ENCODE measurements around the gene GNB5.

GNB5 gene

GRCh38 chr15:52134502-52135144 lies 56.6 kb downstream of the GNB5 start:
- no peaks in the 10 kb centered on the region for H3K9me3 ChIP-seq (ENCODE audit: control insufficient read depth in 5 of 5, low read length in 5 of 5)
- H3K27ac ChIP-seq (ENCODE audit: low read depth, low read length) = no peak overlapping the region
- H3K9ac ChIP-seq (ENCODE audit: low read length in 5 of 5) = no peak overlapping the region
- H3K4me3 ChIP-seq (ENCODE audit: low read depth in 1 of 5, low read length in 5 of 5) = no peak overlapping the region
- peaks cover 2 to 34% (median 25%) of the 10 kb centered on the region in 5 donors for H3K4me1 ChIP-seq (ENCODE audit: control insufficient read depth in 5 of 5, insufficient read depth in 5 of 5, low read length in 5 of 5)
- no peaks in the 10 kb centered on the region for H3K27me3 ChIP-seq (ENCODE audit: control insufficient read depth in 5 of 5, insufficient read depth in 4 of 5, low read length in 5 of 5)
- peaks cover 0 to 5% (median 0%) of the 10 kb centered on the region in 5 donors for H3K36me3 ChIP-seq (ENCODE audit: control insufficient read depth in 5 of 5, insufficient read depth in 5 of 5, low read length in 5 of 5)

GRCh38 chr15:52133510-52134220 lies 57.5 kb downstream of the GNB5 start:
- Histone ChIP-seq H3K4me1 (ENCODE audit: control insufficient read depth in 5 of 5, insufficient read depth in 5 of 5, low read length in 5 of 5) (peaks cover 2 to 30% (median 21%) of the 10 kb centered on the region in 5 donors), H3K4me3 (ENCODE audit: low read depth in 1 of 5, low read length in 5 of 5) (no peak overlapping the region), H3K27ac (ENCODE audit: low read depth, low read length) (no peak overlapping the region), H3K36me3 (ENCODE audit: control insufficient read depth in 5 of 5, insufficient read depth in 5 of 5, low read length in 5 of 5) (peaks cover 0 to 5% (median 0%) of the 10 kb centered on the region in 5 donors), H3K9me3 (ENCODE audit: control insufficient read depth in 5 of 5, low read length in 5 of 5) (no peaks in the 10 kb centered on the region), H3K27me3 (ENCODE audit: control insufficient read depth in 5 of 5, insufficient read depth in 4 of 5, low read length in 5 of 5) (no peaks in the 10 kb centered on the region), H3K9ac (ENCODE audit: low read length in 5 of 5) (no peak overlapping the region)

GRCh38 chr15:52132066-52132465 lies 59.1 kb downstream of the GNB5 start:
- no peak overlapping the region for H3K4me3 ChIP-seq (ENCODE audit: low read depth in 1 of 5, low read length in 5 of 5)
- H3K36me3 ChIP-seq (ENCODE audit: control insufficient read depth in 5 of 5, insufficient read depth in 5 of 5, low read length in 5 of 5) = peaks cover 0 to 5% (median 0%) of the 10 kb centered on the region in 5 donors
- H3K27me3 ChIP-seq (ENCODE audit: control insufficient read depth in 5 of 5, insufficient read depth in 4 of 5, low read length in 5 of 5) = no peaks in the 10 kb centered on the region
- H3K27ac ChIP-seq (ENCODE audit: low read depth, low read length) = no peak overlapping the region
- no peak overlapping the region for H3K9ac ChIP-seq (ENCODE audit: low read length in 5 of 5)
- H3K9me3 ChIP-seq (ENCODE audit: control insufficient read depth in 5 of 5, low read length in 5 of 5) = no peaks in the 10 kb centered on the region
- peaks cover 2 to 22% (median 12%) of the 10 kb centered on the region in 5 donors for H3K4me1 ChIP-seq (ENCODE audit: control insufficient read depth in 5 of 5, insufficient read depth in 5 of 5, low read length in 5 of 5)

GRCh38 chr15:52128568-52128967 lies 62.6 kb downstream of the GNB5 start:
- H3K27ac ChIP-seq (ENCODE audit: low read depth, low read length) = no peak overlapping the region
- H3K36me3 ChIP-seq (ENCODE audit: control insufficient read depth in 5 of 5, insufficient read depth in 5 of 5, low read length in 5 of 5) = peaks cover 0 to 10% (median 0%) of the 10 kb centered on the region in 5 donors
- H3K4me3 ChIP-seq (ENCODE audit: low read depth in 1 of 5, low read length in 5 of 5) = no peak overlapping the region
- no peaks in the 10 kb centered on the region for H3K9me3 ChIP-seq (ENCODE audit: control insufficient read depth in 5 of 5, low read length in 5 of 5)
- no peak overlapping the region for H3K9ac ChIP-seq (ENCODE audit: low read length in 5 of 5)
- H3K4me1 ChIP-seq (ENCODE audit: control insufficient read depth in 5 of 5, insufficient read depth in 5 of 5, low read length in 5 of 5) = no peaks in the 10 kb centered on the region
- no peaks in the 10 kb centered on the region for H3K27me3 ChIP-seq (ENCODE audit: control insufficient read depth in 5 of 5, insufficient read depth in 4 of 5, low read length in 5 of 5)

- H3K4me3 ChIP-seq (ENCODE audit: low read depth in 1 of 5, low read length in 5 of 5) = no peak overlapping the region
- no peak overlapping the region for H3K9ac ChIP-seq (ENCODE audit: low read length in 5 of 5)
- peaks cover 0 to 10% (median 0%) of the 10 kb centered on the region in 5 donors for H3K36me3 ChIP-seq (ENCODE audit: control insufficient read depth in 5 of 5, insufficient read depth in 5 of 5, low read length in 5 of 5)
- H3K27ac ChIP-seq (ENCODE audit: low read depth, low read length) = no peak overlapping the region
- no peaks in the 10 kb centered on the region for H3K27me3 ChIP-seq (ENCODE audit: control insufficient read depth in 5 of 5, insufficient read depth in 4 of 5, low read length in 5 of 5)
- no peaks in the 10 kb centered on the region for H3K9me3 ChIP-seq (ENCODE audit: control insufficient read depth in 5 of 5, low read length in 5 of 5)
- peaks cover 0 to 3% (median 0%) of the 10 kb centered on the region in 5 donors for H3K4me1 ChIP-seq (ENCODE audit: control insufficient read depth in 5 of 5, insufficient read depth in 5 of 5, low read length in 5 of 5)
Observed at GRCh38 chr15:52124270-52124880, 66.8 kb downstream of the GNB5 start.

GRCh38 chr15:52121896-52122295 lies 69.3 kb downstream of the GNB5 start:
- Histone ChIP-seq H3K27ac (ENCODE audit: low read depth, low read length) (no peak overlapping the region), H3K9ac (ENCODE audit: low read length in 5 of 5) (no peak overlapping the region), H3K27me3 (ENCODE audit: control insufficient read depth in 5 of 5, insufficient read depth in 4 of 5, low read length in 5 of 5) (no peaks in the 10 kb centered on the region), H3K4me3 (ENCODE audit: low read depth in 1 of 5, low read length in 5 of 5) (no peak overlapping the region), H3K9me3 (ENCODE audit: control insufficient read depth in 5 of 5, low read length in 5 of 5) (no peaks in the 10 kb centered on the region), H3K36me3 (ENCODE audit: control insufficient read depth in 5 of 5, insufficient read depth in 5 of 5, low read length in 5 of 5) (peaks cover 0 to 10% (median 0%) of the 10 kb centered on the region in 5 donors), H3K4me1 (ENCODE audit: control insufficient read depth in 5 of 5, insufficient read depth in 5 of 5, low read length in 5 of 5) (peaks cover 3 to 12% (median 11%) of the 10 kb centered on the region in 5 donors)

GRCh38 chr15:52121006-52121405 lies 70.2 kb downstream of the GNB5 start:
- Histone ChIP-seq H3K27me3 (ENCODE audit: control insufficient read depth in 5 of 5, insufficient read depth in 4 of 5, low read length in 5 of 5) (no peaks in the 10 kb centered on the region), H3K36me3 (ENCODE audit: control insufficient read depth in 5 of 5, insufficient read depth in 5 of 5, low read length in 5 of 5) (peaks cover 0 to 10% (median 0%) of the 10 kb centered on the region in 5 donors), H3K27ac (ENCODE audit: low read depth, low read length) (no peak overlapping the region), H3K9me3 (ENCODE audit: control insufficient read depth in 5 of 5, low read length in 5 of 5) (no peaks in the 10 kb centered on the region), H3K9ac (ENCODE audit: low read length in 5 of 5) (no peak overlapping the region), H3K4me3 (ENCODE audit: low read depth in 1 of 5, low read length in 5 of 5) (no peak overlapping the region), H3K4me1 (ENCODE audit: control insufficient read depth in 5 of 5, insufficient read depth in 5 of 5, low read length in 5 of 5) (peaks cover 3 to 18% (median 16%) of the 10 kb centered on the region in 5 donors)

GRCh38 chr15:52120488-52120887 lies 70.7 kb downstream of the GNB5 start:
- no peaks in the 10 kb centered on the region for H3K9me3 ChIP-seq (ENCODE audit: control insufficient read depth in 5 of 5, low read length in 5 of 5)
- no peaks in the 10 kb centered on the region for H3K27me3 ChIP-seq (ENCODE audit: control insufficient read depth in 5 of 5, insufficient read depth in 4 of 5, low read length in 5 of 5)
- H3K36me3 ChIP-seq (ENCODE audit: control insufficient read depth in 5 of 5, insufficient read depth in 5 of 5, low read length in 5 of 5) = peaks cover 0 to 6% (median 0%) of the 10 kb centered on the region in 5 donors
- H3K4me1 ChIP-seq (ENCODE audit: control insufficient read depth in 5 of 5, insufficient read depth in 5 of 5, low read length in 5 of 5) = peaks cover 3 to 23% (median 16%) of the 10 kb centered on the region in 5 donors
- no peak overlapping the region for H3K4me3 ChIP-seq (ENCODE audit: low read depth in 1 of 5, low read length in 5 of 5)
- H3K27ac ChIP-seq (ENCODE audit: low read depth, low read length) = no peak overlapping the region
- H3K9ac ChIP-seq (ENCODE audit: low read length in 5 of 5) = no peak overlapping the region

GRCh38 chr15:52118969-52119749 lies 72.0 kb downstream of the GNB5 start:
- H3K36me3 ChIP-seq (ENCODE audit: control insufficient read depth in 5 of 5, insufficient read depth in 5 of 5, low read length in 5 of 5) = peaks cover 0 to 2% (median 0%) of the 10 kb centered on the region in 5 donors

More at GRCh38 chr15:52118969-52119749, 72.0 kb downstream of the GNB5 start:
- Histone ChIP-seq H3K9ac (ENCODE audit: low read length in 5 of 5) (no peak overlapping the region), H3K27ac (ENCODE audit: low read depth, low read length) (no peak overlapping the region), H3K4me1 (ENCODE audit: control insufficient read depth in 5 of 5, insufficient read depth in 5 of 5, low read length in 5 of 5) (peaks cover 3 to 35% (median 24%) of the 10 kb centered on the region in 5 donors), H3K9me3 (ENCODE audit: control insufficient read depth in 5 of 5, low read length in 5 of 5) (no peaks in the 10 kb centered on the region), H3K27me3 (ENCODE audit: control insufficient read depth in 5 of 5, insufficient read depth in 4 of 5, low read length in 5 of 5) (no peaks in the 10 kb centered on the region), H3K4me3 (ENCODE audit: low read depth in 1 of 5, low read length in 5 of 5) (no peak overlapping the region)
